SK-N-SH treated with all-trans-retinoic acid at 6 μM for 48 hours (cell line): Measurements from ENCODE around the gene TEAD1.

ENCODE experiments used
- ARNTL ChIP-seq: fragments of 450-650 bp; formaldehyde crosslinking; IDR thresholded peaks from 2 replicates; pipeline ENCODE4 v1.5.0; 2020; ENCODE audit warnings: low read depth, mild to moderate bottlenecking, moderate library complexity, borderline replicate concordance
- CREB5 ChIP-seq: fragments of 250-450 bp; sonication (Bioruptor Pico); IDR thresholded peaks from 2 replicates; pipeline ENCODE4 v1.5.1; 2020; ENCODE audit warnings: low read depth, mild to moderate bottlenecking, moderate library complexity
- CSDC2 ChIP-seq: fragments of 250-450 bp; sonication (Bioruptor Pico); IDR thresholded peaks from 2 replicates; pipeline ENCODE4 v1.5.0; 2020; ENCODE audit warnings: mild to moderate bottlenecking, moderate library complexity
- CSRNP3 ChIP-seq: fragments of 250-450 bp; sonication (Bioruptor Pico); IDR thresholded peaks from 2 replicates; pipeline ENCODE4 v1.5.1; 2021; ENCODE audit warnings: mild to moderate bottlenecking, moderate library complexity
- ESRRG ChIP-seq: fragments of 250-450 bp; sonication (Bioruptor Pico); IDR thresholded peaks from 2 replicates; pipeline ENCODE4 v1.6.1; 2021; ENCODE audit warnings: mild to moderate bottlenecking
- RARB ChIP-seq: fragments of 250-450 bp; sonication (Bioruptor Pico); IDR thresholded peaks from 2 replicates; pipeline ENCODE4 v1.8.0; 2021; ENCODE audit warnings: mild to moderate bottlenecking, moderate library complexity
- SNAI2 ChIP-seq: fragments of 250-450 bp; sonication (Bioruptor Pico); IDR thresholded peaks from 2 replicates; pipeline ENCODE4 v1.5.0; 2020; ENCODE audit warnings: mild to moderate bottlenecking, moderate library complexity
- TSHZ2 ChIP-seq: fragments of 250-450 bp; sonication (Bioruptor Pico); IDR thresholded peaks from 2 replicates; pipeline ENCODE4 v1.5.0; 2020; ENCODE audit warnings: mild to moderate bottlenecking, moderate library complexity
- ZC3H10 ChIP-seq: fragments of 250-450 bp; sonication (Bioruptor Pico); IDR thresholded peaks from 2 replicates; pipeline ENCODE4 v1.5.1; 2021; ENCODE audit warnings: mild to moderate bottlenecking, moderate library complexity
- ZFP30 ChIP-seq: fragments of 450-650 bp; formaldehyde crosslinking; IDR thresholded peaks from 2 replicates; pipeline ENCODE4 v1.5.0; 2022; ENCODE audit warnings: mild to moderate bottlenecking, moderate library complexity
- ZNF565 ChIP-seq: fragments of 450-650 bp; formaldehyde crosslinking; conservative IDR thresholded peaks from 2 replicates; pipeline ENCODE4 v1.5.0; 2020; ENCODE audit warnings: low read depth, mild to moderate bottlenecking, moderate library complexity
- ZNF8 ChIP-seq: fragments of 450-650 bp; formaldehyde crosslinking; IDR thresholded peaks from 2 replicates; pipeline ENCODE4 v1.5.0; 2020; ENCODE audit warnings: mild to moderate bottlenecking, moderate library complexity
- TF ChIP-seq, protein P1 (sequence below): fragments of 250-450 bp; sonication (Bioruptor Pico); IDR thresholded peaks from 2 replicates; pipeline ENCODE4 v1.8.0; 2020; ENCODE audit warnings: mild to moderate bottlenecking, moderate library complexity, borderline replicate concordance

DNA sequence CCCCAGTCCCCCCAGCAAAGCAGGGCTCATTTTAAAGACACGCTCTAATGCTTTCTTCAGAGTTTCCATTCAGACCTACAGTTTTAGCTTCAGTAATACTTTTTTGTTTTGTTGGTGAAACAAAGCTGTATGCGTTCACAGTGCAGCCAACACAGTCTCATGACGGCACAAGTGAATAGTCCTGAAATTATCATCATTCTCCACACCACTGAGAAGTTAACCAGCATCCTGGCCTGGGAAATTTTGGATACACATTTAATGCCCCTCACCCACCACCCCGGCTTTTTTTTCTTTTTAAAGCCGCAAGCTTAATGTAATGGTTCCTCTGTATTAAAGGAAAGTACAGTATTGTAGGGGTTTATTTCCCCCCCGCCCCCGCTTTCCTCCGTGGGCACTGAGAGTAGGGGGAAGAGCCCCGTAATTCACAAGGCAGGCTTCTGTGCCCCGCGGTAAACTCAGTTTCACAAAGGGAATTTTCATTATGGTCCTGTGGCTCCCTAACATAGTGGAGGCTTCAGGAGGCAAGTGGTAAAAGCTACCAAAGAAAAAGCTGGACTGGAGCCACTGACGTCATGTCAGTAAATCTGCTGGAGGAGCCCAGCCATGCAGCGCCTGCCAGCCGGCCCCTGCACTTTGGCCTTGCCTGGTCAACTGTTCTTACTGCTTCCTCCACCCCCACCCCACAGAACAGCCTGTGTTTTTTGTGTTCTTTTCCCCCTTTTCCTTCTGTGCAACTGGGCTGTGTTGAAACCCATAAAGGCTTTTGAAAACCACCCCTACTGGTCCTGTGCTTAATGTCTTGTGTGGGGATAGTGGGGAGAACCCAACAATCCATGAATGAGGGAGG is 18.2 kb downstream of the TEAD1 start:
- TF ChIP-seq RARB (CRISPR knock-in tag): peak; percentile 39; the same call in 1 of the 2 replicates
- TF ChIP-seq SNAI2 (CRISPR knock-in tag): no peak
- no peak for TF ChIP-seq ZC3H10 (CRISPR knock-in tag)
- no peak for TF ChIP-seq ZFP30 (CRISPR knock-in tag)
- peak; percentile 48 for TF ChIP-seq TSHZ2
- TF ChIP-seq CSRNP3 (CRISPR knock-in tag): 0 out of 2 replicates have a peak, but pooled peaks have one; percentile 40
- no peak for TF ChIP-seq ARNTL (CRISPR knock-in tag)
- TF ChIP-seq CREB5 (CRISPR knock-in tag): no peak
- TF ChIP-seq ZNF565: peak; percentile 75; the same call in 1 of the 2 replicates
- no peak for TF ChIP-seq ESRRG (CRISPR knock-in tag)
- TF ChIP-seq, protein P1, sequence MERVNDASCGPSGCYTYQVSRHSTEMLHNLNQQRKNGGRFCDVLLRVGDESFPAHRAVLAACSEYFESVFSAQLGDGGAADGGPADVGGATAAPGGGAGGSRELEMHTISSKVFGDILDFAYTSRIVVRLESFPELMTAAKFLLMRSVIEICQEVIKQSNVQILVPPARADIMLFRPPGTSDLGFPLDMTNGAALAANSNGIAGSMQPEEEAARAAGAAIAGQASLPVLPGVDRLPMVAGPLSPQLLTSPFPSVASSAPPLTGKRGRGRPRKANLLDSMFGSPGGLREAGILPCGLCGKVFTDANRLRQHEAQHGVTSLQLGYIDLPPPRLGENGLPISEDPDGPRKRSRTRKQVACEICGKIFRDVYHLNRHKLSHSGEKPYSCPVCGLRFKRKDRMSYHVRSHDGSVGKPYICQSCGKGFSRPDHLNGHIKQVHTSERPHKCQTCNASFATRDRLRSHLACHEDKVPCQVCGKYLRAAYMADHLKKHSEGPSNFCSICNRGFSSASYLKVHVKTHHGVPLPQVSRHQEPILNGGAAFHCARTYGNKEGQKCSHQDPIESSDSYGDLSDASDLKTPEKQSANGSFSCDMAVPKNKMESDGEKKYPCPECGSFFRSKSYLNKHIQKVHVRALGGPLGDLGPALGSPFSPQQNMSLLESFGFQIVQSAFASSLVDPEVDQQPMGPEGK: no peak
- TF ChIP-seq CSDC2: no peak
- no peak for TF ChIP-seq ZNF8 (CRISPR knock-in tag)
